K562 (cell line): Measurements from ENCODE around the gene TAF8. TPM values are rescaled to one million over a fixed set of nuclear protein-coding genes. Genes with fewer than 3 reads are reported as not detected.

Experiments
- ATF1 ChIP-seq, 2 experiments: fragments of 450-650 bp in 1 of 2; IDR thresholded peaks; 2 replicates each; pipeline ENCODE4 v1.6.1; 2016; ENCODE audit warnings: missing compliant biosample characterization in 1 of 2, missing genetic modification characterization in 1 of 2
- DIDO1 ChIP-seq: fragments of 450-650 bp; IDR thresholded peaks from 2 replicates; pipeline ENCODE4 v1.6.1; 2016; ENCODE audit warnings: low read depth, missing biosample characterization, missing genetic modification characterization
- HCFC1 ChIP-seq: IDR thresholded peaks from 2 replicates; pipeline ENCODE4 v1.6.1; 2012; ENCODE audit warnings: low read depth, low read length, improper control_type of control experiment
- MXI1 ChIP-seq: IDR thresholded peaks from 2 replicates; pipeline ENCODE4 v1.6.1; 2011; ENCODE audit warnings: low read depth, mild to moderate bottlenecking, improper control_type of control experiment, low read length
- MYBL2 ChIP-seq, 2 experiments: fragments of 450-650 bp in 1 of 2; sonication (generic) in 1 of 2; formaldehyde crosslinking in 1 of 2; IDR thresholded peaks; 2 replicates each; pipeline versions ENCODE4 v1.6.1 to v1.8.1; 2017 to 2022; ENCODE audit warnings: borderline replicate concordance in 1 of 2, inconsistent platforms in 1 of 2, low read depth in 1 of 2, mild to moderate bottlenecking in 1 of 2, missing genetic modification reagents in 1 of 2, moderate library complexity in 1 of 2
- PPARD ChIP-seq: fragments of 250-450 bp; sonication (Bioruptor Pico); IDR thresholded peaks from 2 replicates; pipeline ENCODE4 v1.8.0; 2022; ENCODE audit warnings: inconsistent platforms, mild to moderate bottlenecking, moderate library complexity
- RB1 ChIP-seq: fragments of 450-650 bp; IDR thresholded peaks from 2 replicates; pipeline ENCODE4 v1.6.1; 2017; ENCODE audit warnings: low read depth, mild to moderate bottlenecking
- RBBP5 ChIP-seq: fragments of 200-600 bp; sonication (generic); IDR thresholded peaks from 2 replicates; pipeline ENCODE4 v1.6.1; 2012; ENCODE audit warnings: borderline replicate concordance, mild to moderate bottlenecking, low read length, control low read depth, inconsistent platforms; ENCODE audit not compliant: insufficient read depth, poor library complexity, severe bottlenecking
- STAG1 ChIP-seq: sonication (generic); formaldehyde crosslinking; IDR thresholded peaks from 2 replicates; pipeline ENCODE4 v1.5.0; 2020; ENCODE audit warnings: missing genetic modification reagents, borderline replicate concordance
- TAF7 ChIP-seq: fragments of 450-650 bp; IDR thresholded peaks from 2 replicates; pipeline ENCODE4 v1.6.1; 2016; ENCODE audit warnings: missing genetic modification characterization, missing compliant biosample characterization
- ZNF140 ChIP-seq: fragments of 250-450 bp; sonication (Bioruptor Pico); IDR thresholded peaks from 2 replicates; pipeline ENCODE4 v1.8.0; 2021; ENCODE audit warnings: moderate library complexity, mild to moderate bottlenecking, inconsistent platforms
- ZNF263 ChIP-seq: sonication (generic); formaldehyde crosslinking; IDR thresholded peaks from 2 replicates; pipeline ENCODE4 v1.8.0; 2022; ENCODE audit warnings: mild to moderate bottlenecking, missing genetic modification reagents, borderline replicate concordance
- ZNF316 ChIP-seq: fragments of 450-650 bp; IDR thresholded peaks from 2 replicates; pipeline ENCODE4 v1.6.1; 2016
- polyA plus RNA-seq, 8 experiments: library from polyadenylated mRNA; depleted of rRNA in 4 of 8; stranded (reverse) in 5 of 8; unstranded in 3 of 8; fragments of >200 nt; fragmentation: Nextera tagmentation in 2 of 8; fragmentation: Illumina TruSeq in 1 of 8; extraction: Ambion mirVana in 2 of 8; extraction: Trizol in 1 of 8; gene quantifications; 2 replicates each; pipeline versions ENCODE4 v1.2.1 to v1.2.3, GENCODE V29; 2011 to 2014; ENCODE audit warnings: inconsistent platforms in 1 of 8, missing spikeins in 1 of 8
- total RNA-seq, 7 experiments: library from RNA; depleted of rRNA in 6 of 7; stranded (reverse); fragments of >200 nt in 6 of 7; fragmentation: Illumina TruSeq in 2 of 7; extraction: Trizol in 2 of 7; gene quantifications; 2 replicates each; pipeline versions ENCODE4 v1.2.1 to v1.2.3, GENCODE V29; 2011 to 2021; ENCODE audit warnings: low replicate concordance in 1 of 7
- TF ChIP-seq, protein P1 (sequence below): fragments of 450-650 bp; IDR thresholded peaks from 2 replicates; pipeline ENCODE4 v1.6.1; 2017; ENCODE audit warnings: antibody characterized with exemption, mild to moderate bottlenecking
- TF ChIP-seq, protein P2 (sequence below): sonication (generic); formaldehyde crosslinking; IDR thresholded peaks from 2 replicates; pipeline ENCODE4 v1.8.0; 2023; ENCODE audit warnings: mild to moderate bottlenecking, missing genetic modification reagents
- TF ChIP-seq, protein P3 (sequence below): fragments of 250-450 bp; sonication (Bioruptor Pico); IDR thresholded peaks from 2 replicates; pipeline ENCODE4 v1.5.0; 2021
- TF ChIP-seq, protein P4 (sequence below): fragments of 450-650 bp; IDR thresholded peaks from 2 replicates; pipeline ENCODE4 v1.6.1; 2014; ENCODE audit warnings: low read depth, mild to moderate bottlenecking, moderate library complexity, borderline replicate concordance

TAF8 gene
- total and polyA plus RNA-seq, 9 of the 15 experiments (the other 6 are each of a cell fraction or from before 2014, with no cell fraction given): 29.4 to 84.0 (median 52.6) TPM

DNA sequence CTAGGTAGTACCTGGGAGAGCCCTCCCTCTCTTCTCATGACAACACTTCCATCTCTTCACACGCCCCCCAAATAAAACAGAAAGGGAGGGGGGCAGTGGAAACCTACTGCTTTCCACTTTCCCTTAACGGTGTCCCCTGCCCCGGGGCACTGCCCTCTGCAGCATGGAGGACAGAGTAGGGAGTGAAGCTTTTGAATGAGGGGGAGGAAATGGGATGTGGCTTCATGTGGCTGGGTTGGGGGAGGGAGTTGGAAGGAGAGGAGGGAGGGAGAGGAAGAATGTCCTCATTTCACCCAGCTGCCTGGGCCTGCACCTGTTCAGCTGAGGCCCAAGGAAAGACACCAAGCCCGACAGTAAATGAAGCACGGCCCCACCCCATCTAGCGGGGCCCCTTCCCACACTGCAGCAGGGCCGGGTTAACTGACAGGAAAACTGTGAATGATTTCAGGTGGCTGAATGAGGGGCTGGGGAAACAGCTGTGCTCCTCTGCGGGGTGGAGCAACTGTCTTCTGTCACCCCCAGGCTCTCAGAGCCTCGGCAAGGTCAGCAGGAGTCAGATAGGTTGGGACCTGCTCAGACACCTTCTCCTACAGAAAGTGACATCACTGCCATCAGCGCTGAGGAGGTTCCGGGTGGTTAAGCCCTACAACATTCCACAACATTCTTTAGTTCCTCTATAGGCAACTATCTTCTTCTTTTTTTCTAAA lies 40.0 kb upstream of the TAF8 start (continued):
- TF ChIP-seq, protein P1, sequence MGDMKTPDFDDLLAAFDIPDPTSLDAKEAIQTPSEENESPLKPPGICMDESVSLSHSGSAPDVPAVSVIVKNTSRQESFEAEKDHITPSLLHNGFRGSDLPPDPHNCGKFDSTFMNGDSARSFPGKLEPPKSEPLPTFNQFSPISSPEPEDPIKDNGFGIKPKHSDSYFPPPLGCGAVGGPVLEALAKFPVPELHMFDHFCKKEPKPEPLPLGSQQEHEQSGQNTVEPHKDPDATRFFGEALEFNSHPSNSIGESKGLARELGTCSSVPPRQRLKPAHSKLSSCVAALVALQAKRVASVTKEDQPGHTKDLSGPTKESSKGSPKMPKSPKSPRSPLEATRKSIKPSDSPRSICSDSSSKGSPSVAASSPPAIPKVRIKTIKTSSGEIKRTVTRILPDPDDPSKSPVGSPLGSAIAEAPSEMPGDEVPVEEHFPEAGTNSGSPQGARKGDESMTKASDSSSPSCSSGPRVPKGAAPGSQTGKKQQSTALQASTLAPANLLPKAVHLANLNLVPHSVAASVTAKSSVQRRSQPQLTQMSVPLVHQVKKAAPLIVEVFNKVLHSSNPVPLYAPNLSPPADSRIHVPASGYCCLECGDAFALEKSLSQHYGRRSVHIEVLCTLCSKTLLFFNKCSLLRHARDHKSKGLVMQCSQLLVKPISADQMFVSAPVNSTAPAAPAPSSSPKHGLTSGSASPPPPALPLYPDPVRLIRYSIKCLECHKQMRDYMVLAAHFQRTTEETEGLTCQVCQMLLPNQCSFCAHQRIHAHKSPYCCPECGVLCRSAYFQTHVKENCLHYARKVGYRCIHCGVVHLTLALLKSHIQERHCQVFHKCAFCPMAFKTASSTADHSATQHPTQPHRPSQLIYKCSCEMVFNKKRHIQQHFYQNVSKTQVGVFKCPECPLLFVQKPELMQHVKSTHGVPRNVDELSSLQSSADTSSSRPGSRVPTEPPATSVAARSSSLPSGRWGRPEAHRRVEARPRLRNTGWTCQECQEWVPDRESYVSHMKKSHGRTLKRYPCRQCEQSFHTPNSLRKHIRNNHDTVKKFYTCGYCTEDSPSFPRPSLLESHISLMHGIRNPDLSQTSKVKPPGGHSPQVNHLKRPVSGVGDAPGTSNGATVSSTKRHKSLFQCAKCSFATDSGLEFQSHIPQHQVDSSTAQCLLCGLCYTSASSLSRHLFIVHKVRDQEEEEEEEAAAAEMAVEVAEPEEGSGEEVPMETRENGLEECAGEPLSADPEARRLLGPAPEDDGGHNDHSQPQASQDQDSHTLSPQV: peak; percentile 77
- TF ChIP-seq, protein P2, sequence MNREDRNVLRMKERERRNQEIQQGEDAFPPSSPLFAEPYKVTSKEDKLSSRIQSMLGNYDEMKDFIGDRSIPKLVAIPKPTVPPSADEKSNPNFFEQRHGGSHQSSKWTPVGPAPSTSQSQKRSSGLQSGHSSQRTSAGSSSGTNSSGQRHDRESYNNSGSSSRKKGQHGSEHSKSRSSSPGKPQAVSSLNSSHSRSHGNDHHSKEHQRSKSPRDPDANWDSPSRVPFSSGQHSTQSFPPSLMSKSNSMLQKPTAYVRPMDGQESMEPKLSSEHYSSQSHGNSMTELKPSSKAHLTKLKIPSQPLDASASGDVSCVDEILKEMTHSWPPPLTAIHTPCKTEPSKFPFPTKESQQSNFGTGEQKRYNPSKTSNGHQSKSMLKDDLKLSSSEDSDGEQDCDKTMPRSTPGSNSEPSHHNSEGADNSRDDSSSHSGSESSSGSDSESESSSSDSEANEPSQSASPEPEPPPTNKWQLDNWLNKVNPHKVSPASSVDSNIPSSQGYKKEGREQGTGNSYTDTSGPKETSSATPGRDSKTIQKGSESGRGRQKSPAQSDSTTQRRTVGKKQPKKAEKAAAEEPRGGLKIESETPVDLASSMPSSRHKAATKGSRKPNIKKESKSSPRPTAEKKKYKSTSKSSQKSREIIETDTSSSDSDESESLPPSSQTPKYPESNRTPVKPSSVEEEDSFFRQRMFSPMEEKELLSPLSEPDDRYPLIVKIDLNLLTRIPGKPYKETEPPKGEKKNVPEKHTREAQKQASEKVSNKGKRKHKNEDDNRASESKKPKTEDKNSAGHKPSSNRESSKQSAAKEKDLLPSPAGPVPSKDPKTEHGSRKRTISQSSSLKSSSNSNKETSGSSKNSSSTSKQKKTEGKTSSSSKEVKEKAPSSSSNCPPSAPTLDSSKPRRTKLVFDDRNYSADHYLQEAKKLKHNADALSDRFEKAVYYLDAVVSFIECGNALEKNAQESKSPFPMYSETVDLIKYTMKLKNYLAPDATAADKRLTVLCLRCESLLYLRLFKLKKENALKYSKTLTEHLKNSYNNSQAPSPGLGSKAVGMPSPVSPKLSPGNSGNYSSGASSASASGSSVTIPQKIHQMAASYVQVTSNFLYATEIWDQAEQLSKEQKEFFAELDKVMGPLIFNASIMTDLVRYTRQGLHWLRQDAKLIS: no peak
- TF ChIP-seq STAG1 (CRISPR knock-in tag): no peak
- TF ChIP-seq MXI1: no peak
- TF ChIP-seq ATF1 (CRISPR knock-in tag; IDR thresholded peaks at IDR 0.05): no peak
- peak; percentile 38; the same call in 1 of the 2 replicates for TF ChIP-seq ATF1 (tag; IDR thresholded peaks at IDR 0.05)
- TF ChIP-seq RBBP5: peak; percentile 72
- no peak for TF ChIP-seq TAF7 (tag)
- no peak for TF ChIP-seq DIDO1
- no peak for TF ChIP-seq HCFC1
- TF ChIP-seq, protein P3, sequence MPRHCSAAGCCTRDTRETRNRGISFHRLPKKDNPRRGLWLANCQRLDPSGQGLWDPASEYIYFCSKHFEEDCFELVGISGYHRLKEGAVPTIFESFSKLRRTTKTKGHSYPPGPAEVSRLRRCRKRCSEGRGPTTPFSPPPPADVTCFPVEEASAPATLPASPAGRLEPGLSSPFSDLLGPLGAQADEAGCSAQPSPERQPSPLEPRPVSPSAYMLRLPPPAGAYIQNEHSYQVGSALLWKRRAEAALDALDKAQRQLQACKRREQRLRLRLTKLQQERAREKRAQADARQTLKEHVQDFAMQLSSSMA (CRISPR knock-in tag): no peak
- TF ChIP-seq RB1: peak; percentile 22; the same call in 1 of the 2 replicates
- no peak for TF ChIP-seq ZNF140
- TF ChIP-seq, protein P4, sequence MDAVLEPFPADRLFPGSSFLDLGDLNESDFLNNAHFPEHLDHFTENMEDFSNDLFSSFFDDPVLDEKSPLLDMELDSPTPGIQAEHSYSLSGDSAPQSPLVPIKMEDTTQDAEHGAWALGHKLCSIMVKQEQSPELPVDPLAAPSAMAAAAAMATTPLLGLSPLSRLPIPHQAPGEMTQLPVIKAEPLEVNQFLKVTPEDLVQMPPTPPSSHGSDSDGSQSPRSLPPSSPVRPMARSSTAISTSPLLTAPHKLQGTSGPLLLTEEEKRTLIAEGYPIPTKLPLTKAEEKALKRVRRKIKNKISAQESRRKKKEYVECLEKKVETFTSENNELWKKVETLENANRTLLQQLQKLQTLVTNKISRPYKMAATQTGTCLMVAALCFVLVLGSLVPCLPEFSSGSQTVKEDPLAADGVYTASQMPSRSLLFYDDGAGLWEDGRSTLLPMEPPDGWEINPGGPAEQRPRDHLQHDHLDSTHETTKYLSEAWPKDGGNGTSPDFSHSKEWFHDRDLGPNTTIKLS: peak; percentile 52; the same call in 1 of the 2 replicates
- TF ChIP-seq ZNF316: no peak
- peak; percentile 73; the same call in 1 of the 2 replicates for TF ChIP-seq ZNF263 (CRISPR knock-in tag)
- no peak for TF ChIP-seq PPARD
- TF ChIP-seq MYBL2 (IDR thresholded peaks at IDR 0.05; ENCODE audit: low read depth): no peak
- no peak for TF ChIP-seq MYBL2 (CRISPR knock-in tag; IDR thresholded peaks at IDR 0.05; ENCODE audit: borderline replicate concordance)
